Neural progenitor cell (in vitro differentiated cells): ENCODE data around the gene CRY2. TPM values are rescaled to one million over a fixed set of nuclear protein-coding genes. Genes with fewer than 3 reads are reported as not detected.
A peak's percentile ranks its signal among the peaks of the same experiment; 100 is the strongest.

ENCODE experiments used
- DNase-seq: peaks from one replicate; pipeline ENCODE4 v3.0.0-alpha.2; 2016; ENCODE audit warnings: low spot score
- H2AFZ ChIP-seq: fragments of 200-600 bp; sonication (generic); replicated peaks from 2 replicates; pipeline ENCODE4 v1.6.1; 2016; ENCODE audit warnings: antibody characterized with exemption
- H3F3A ChIP-seq: fragments of 200-600 bp; sonication (generic); 2 replicates; pipeline ENCODE4 v1.6.1; 2016; ENCODE audit warnings: antibody characterized with exemption, low read depth
- H3K27ac ChIP-seq: fragments of 200-600 bp; sonication (generic); 2 replicates; pipeline ENCODE4 v1.5.1; 2016; ENCODE audit warnings: mild to moderate bottlenecking
- H3K27me3 ChIP-seq: fragments of 200-600 bp; sonication (generic); 2 replicates; pipeline ENCODE4 v1.6.1; 2016; ENCODE audit warnings: mild to moderate bottlenecking, moderate library complexity
- H3K36me3 ChIP-seq: fragments of 200-600 bp; sonication (generic); 2 replicates; pipeline ENCODE4 v1.5.1; 2016
- H3K4me1 ChIP-seq: fragments of 200-600 bp; sonication (generic); 2 replicates; pipeline ENCODE4 v1.6.1; 2016; ENCODE audit warnings: mixed run types
- H3K4me2 ChIP-seq: fragments of 200-600 bp; sonication (generic); 2 replicates; pipeline ENCODE4 v1.6.1; 2016
- H3K4me3 ChIP-seq: fragments of 200-600 bp; sonication (generic); 2 replicates; pipeline ENCODE4 v1.5.1; 2016
- H3K79me2 ChIP-seq: fragments of 200-600 bp; sonication (generic); 2 replicates; pipeline ENCODE4 v1.6.1; 2016; ENCODE audit warnings: low read depth
- H3K9ac ChIP-seq: fragments of 200-600 bp; sonication (generic); 2 replicates; pipeline ENCODE4 v1.6.1; 2016
- H3K9me3 ChIP-seq: fragments of 200-600 bp; sonication (generic); 2 replicates; pipeline ENCODE4 v1.5.1; 2016; ENCODE audit warnings: low read depth
- H4K20me1 ChIP-seq: fragments of 200-600 bp; sonication (generic); 2 replicates; pipeline ENCODE4 v1.6.1; 2016; ENCODE audit warnings: low read depth
- H3K27ac Mint-ChIP-seq: 3 replicates; pipeline ENCODE4 v1.8.0; 2021; ENCODE audit warnings: mixed read lengths
- H3K27me3 Mint-ChIP-seq: 2 replicates; pipeline ENCODE4 v1.8.0; 2022; ENCODE audit warnings: low read depth, mild to moderate bottlenecking, inconsistent platforms, moderate library complexity, mixed read lengths; ENCODE audit not compliant: insufficient read depth
- H3K36me3 Mint-ChIP-seq: 3 replicates; pipeline ENCODE4 v1.8.0; 2021; ENCODE audit warnings: mixed read lengths
- H3K4me1 Mint-ChIP-seq: 3 replicates; pipeline ENCODE4 v1.8.0; 2021; ENCODE audit warnings: mixed read lengths
- H3K4me3 Mint-ChIP-seq: 3 replicates; pipeline ENCODE4 v1.8.0; 2021; ENCODE audit warnings: mild to moderate bottlenecking, moderate library complexity, mixed read lengths
- H3K9me3 Mint-ChIP-seq: 3 replicates; pipeline ENCODE4 v1.8.0; 2020; ENCODE audit warnings: mixed read lengths
- EZH2 ChIP-seq: fragments of 200-600 bp; sonication (generic); IDR thresholded peaks from 2 replicates; pipeline ENCODE4 v1.6.1; 2017; ENCODE audit warnings: antibody characterized with exemption, mild to moderate bottlenecking, moderate library complexity
- EZH2phosphoT487 ChIP-seq: fragments of 200-600 bp; sonication (generic); IDR thresholded peaks from 2 replicates; pipeline ENCODE4 v1.6.1; 2017; ENCODE audit warnings: antibody characterized with exemption
- total RNA-seq: library from RNA; depleted of rRNA; stranded (reverse); fragments of >200 nt; gene quantifications from 2 replicates; pipeline ENCODE4 v1.2.3, GENCODE V29; 2015; ENCODE audit warnings: low replicate concordance
- TF ChIP-seq, protein P1 (sequence below): fragments of 200-600 bp; sonication (generic); IDR thresholded peaks from 2 replicates; pipeline ENCODE4 v1.5.1; 2017; ENCODE audit warnings: antibody characterized with exemption, mild to moderate bottlenecking

Gene CRY2
- total RNA-seq, 1 donor from 2014 or later, result 15.8 TPM

DNA sequence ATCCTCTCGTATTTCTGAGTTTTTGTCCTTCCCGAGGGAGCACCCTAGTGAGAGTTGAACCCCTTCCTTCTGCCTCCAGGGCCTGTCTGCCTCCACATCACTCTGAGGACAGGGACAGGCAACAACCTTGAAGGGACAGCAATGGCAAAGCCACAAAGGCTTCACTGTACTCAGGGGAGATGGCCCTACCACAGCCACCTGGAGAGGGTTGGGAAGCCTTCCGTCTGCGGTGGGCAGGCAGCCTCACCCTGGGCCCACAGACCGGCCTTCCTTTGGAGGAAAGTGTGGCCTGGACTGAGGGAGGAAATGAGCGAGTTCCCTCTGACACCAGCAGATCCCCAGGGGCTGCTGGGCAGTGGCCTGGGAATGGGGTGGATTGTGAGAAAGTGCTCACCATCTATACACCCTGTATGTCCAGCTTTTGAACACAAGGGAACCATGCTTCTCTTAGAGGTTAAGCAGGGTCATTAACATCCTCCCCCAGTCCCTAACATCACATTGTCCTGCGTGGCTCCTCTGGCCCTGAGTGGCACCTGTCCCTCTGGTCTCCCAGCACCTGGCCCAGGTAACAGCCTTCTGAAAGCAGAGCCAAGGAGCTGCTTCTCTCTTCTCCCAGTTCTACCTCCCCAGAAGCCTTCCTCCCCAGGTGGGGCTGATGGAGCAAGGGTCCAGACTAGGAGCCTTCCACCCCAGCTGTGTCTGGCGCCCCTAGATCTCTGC is 35.5 kb upstream of the CRY2 start:
- Mint-ChIP-seq H3K4me1 (peaks cover 18% of the 10 kb centered on the region), H3K36me3 (peaks cover 4% of the 10 kb centered on the region), H3K4me3 (no peak overlapping the region), H3K27ac (no peak overlapping the region), H3K27me3 (peaks cover 6% of the 10 kb centered on the region), H3K9me3 (no peaks in the 10 kb centered on the region)
- no peak overlapping the region for H2AFZ ChIP-seq
- H3K27ac ChIP-seq, result no peak overlapping the region
- DNase-seq, result no peak
- H3K4me3 ChIP-seq, result no peak overlapping the region
- H4K20me1 ChIP-seq, result peaks cover 6% of the 10 kb centered on the region
- H3K9me3 ChIP-seq, result no peaks in the 10 kb centered on the region
- no peaks in the 10 kb centered on the region for H3K36me3 ChIP-seq
- H3F3A ChIP-seq, result peaks cover 19% of the 10 kb centered on the region
- no peaks in the 10 kb centered on the region for H3K79me2 ChIP-seq
- H3K27me3 ChIP-seq, result no peaks in the 10 kb centered on the region
- H3K9ac ChIP-seq, result no peak overlapping the region
- H3K4me1 ChIP-seq, result peaks cover 19% of the 10 kb centered on the region
- H3K4me2 ChIP-seq, result no peak overlapping the region
- TF ChIP-seq, protein P1, sequence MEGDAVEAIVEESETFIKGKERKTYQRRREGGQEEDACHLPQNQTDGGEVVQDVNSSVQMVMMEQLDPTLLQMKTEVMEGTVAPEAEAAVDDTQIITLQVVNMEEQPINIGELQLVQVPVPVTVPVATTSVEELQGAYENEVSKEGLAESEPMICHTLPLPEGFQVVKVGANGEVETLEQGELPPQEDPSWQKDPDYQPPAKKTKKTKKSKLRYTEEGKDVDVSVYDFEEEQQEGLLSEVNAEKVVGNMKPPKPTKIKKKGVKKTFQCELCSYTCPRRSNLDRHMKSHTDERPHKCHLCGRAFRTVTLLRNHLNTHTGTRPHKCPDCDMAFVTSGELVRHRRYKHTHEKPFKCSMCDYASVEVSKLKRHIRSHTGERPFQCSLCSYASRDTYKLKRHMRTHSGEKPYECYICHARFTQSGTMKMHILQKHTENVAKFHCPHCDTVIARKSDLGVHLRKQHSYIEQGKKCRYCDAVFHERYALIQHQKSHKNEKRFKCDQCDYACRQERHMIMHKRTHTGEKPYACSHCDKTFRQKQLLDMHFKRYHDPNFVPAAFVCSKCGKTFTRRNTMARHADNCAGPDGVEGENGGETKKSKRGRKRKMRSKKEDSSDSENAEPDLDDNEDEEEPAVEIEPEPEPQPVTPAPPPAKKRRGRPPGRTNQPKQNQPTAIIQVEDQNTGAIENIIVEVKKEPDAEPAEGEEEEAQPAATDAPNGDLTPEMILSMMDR, result no peak
- TF ChIP-seq EZH2phosphoT487 (no peak), EZH2 (no peak)

GRCh38 chr11:45812581-45813548 is 34.4 kb upstream of the CRY2 start:
- Histone ChIP-seq H3F3A (peaks cover 22% of the 10 kb centered on the region), H2AFZ (no peak overlapping the region), H3K36me3 (no peaks in the 10 kb centered on the region), H3K27ac (no peak overlapping the region), H3K4me2 (peak overlapping the region; percentile 18), H4K20me1 (peaks cover 6% of the 10 kb centered on the region), H3K9ac (no peak overlapping the region), H3K9me3 (no peaks in the 10 kb centered on the region), H3K79me2 (no peaks in the 10 kb centered on the region), H3K27me3 (no peaks in the 10 kb centered on the region), H3K4me3 (no peak overlapping the region), H3K4me1 (peaks cover 22% of the 10 kb centered on the region)
- peaks cover 6% of the 10 kb centered on the region for H3K27me3 Mint-ChIP-seq
- no peak overlapping the region for H3K4me3 Mint-ChIP-seq
- H3K36me3 Mint-ChIP-seq, result peaks cover 4% of the 10 kb centered on the region
- H3K9me3 Mint-ChIP-seq, result no peaks in the 10 kb centered on the region
- DNase-seq, result no peak
- H3K27ac Mint-ChIP-seq, result peak overlapping the region; percentile 89
- TF ChIP-seq EZH2phosphoT487, result no peak
- no peak for TF ChIP-seq EZH2
- TF ChIP-seq, protein P1, result no peak
- peaks cover 13% of the 10 kb centered on the region for H3K4me1 Mint-ChIP-seq

DNA sequence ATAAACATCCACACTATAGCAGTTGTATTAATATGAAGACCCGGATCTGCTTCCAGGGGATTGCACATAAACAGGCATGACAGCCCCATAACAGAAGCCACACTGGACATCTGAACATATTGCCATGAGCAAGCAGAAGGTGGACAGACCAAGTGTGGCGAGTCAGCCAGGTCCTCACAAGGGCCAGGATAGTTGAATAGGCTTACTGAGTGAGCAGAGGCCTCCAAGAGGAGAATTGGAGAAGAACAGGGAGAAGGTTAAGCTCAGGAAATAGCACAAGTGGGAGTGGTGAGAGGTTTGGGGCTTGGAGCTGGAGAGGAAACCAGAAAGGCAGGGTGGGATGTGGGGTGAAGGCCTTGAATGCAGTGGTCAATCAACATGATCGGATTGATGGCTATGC is 31.5 kb upstream of the CRY2 start:
- Histone ChIP-seq H3K79me2 (no peaks in the 10 kb centered on the region), H3K36me3 (no peaks in the 10 kb centered on the region), H3K4me1 (peaks cover 22% of the 10 kb centered on the region), H3K9me3 (no peaks in the 10 kb centered on the region), H3K27me3 (no peaks in the 10 kb centered on the region), H4K20me1 (peaks cover 6% of the 10 kb centered on the region), H2AFZ (no peak overlapping the region), H3K9ac (no peak overlapping the region), H3K27ac (no peak overlapping the region), H3K4me2 (no peak overlapping the region), H3F3A (peaks cover 22% of the 10 kb centered on the region), H3K4me3 (no peak overlapping the region)
- H3K4me1 Mint-ChIP-seq, result peaks cover 13% of the 10 kb centered on the region
- no peak for DNase-seq
- H3K27me3 Mint-ChIP-seq, result peaks cover 10% of the 10 kb centered on the region
- no peak overlapping the region for H3K27ac Mint-ChIP-seq
- H3K36me3 Mint-ChIP-seq, result no peaks in the 10 kb centered on the region
- H3K4me3 Mint-ChIP-seq, result no peak overlapping the region
- no peak for TF ChIP-seq EZH2phosphoT487
- TF ChIP-seq, protein P1, result no peak
- no peak for TF ChIP-seq EZH2
- no peaks in the 10 kb centered on the region for H3K9me3 Mint-ChIP-seq
